Neural progenitor cell (in vitro differentiated cells): Measurements from ENCODE around the gene SPDYE6. TPM values are rescaled to one million over a fixed set of nuclear protein-coding genes. Genes with fewer than 3 reads are reported as not detected.

Experiments used
- DNase-seq: peaks from one replicate; pipeline ENCODE4 v3.0.0-alpha.2; 2016; ENCODE audit warnings: low spot score
- H2AFZ ChIP-seq: fragments of 200-600 bp; sonication (generic); replicated peaks from 2 replicates; pipeline ENCODE4 v1.6.1; 2016; ENCODE audit warnings: antibody characterized with exemption
- H3F3A ChIP-seq: fragments of 200-600 bp; sonication (generic); 2 replicates; pipeline ENCODE4 v1.6.1; 2016; ENCODE audit warnings: antibody characterized with exemption, low read depth
- H3K27ac ChIP-seq: fragments of 200-600 bp; sonication (generic); 2 replicates; pipeline ENCODE4 v1.5.1; 2016; ENCODE audit warnings: mild to moderate bottlenecking
- H3K27me3 ChIP-seq: fragments of 200-600 bp; sonication (generic); 2 replicates; pipeline ENCODE4 v1.6.1; 2016; ENCODE audit warnings: mild to moderate bottlenecking, moderate library complexity
- H3K36me3 ChIP-seq: fragments of 200-600 bp; sonication (generic); 2 replicates; pipeline ENCODE4 v1.5.1; 2016
- H3K4me1 ChIP-seq: fragments of 200-600 bp; sonication (generic); 2 replicates; pipeline ENCODE4 v1.6.1; 2016; ENCODE audit warnings: mixed run types
- H3K4me2 ChIP-seq: fragments of 200-600 bp; sonication (generic); 2 replicates; pipeline ENCODE4 v1.6.1; 2016
- H3K4me3 ChIP-seq: fragments of 200-600 bp; sonication (generic); 2 replicates; pipeline ENCODE4 v1.5.1; 2016
- H3K79me2 ChIP-seq: fragments of 200-600 bp; sonication (generic); 2 replicates; pipeline ENCODE4 v1.6.1; 2016; ENCODE audit warnings: low read depth
- H3K9ac ChIP-seq: fragments of 200-600 bp; sonication (generic); 2 replicates; pipeline ENCODE4 v1.6.1; 2016
- H3K9me3 ChIP-seq: fragments of 200-600 bp; sonication (generic); 2 replicates; pipeline ENCODE4 v1.5.1; 2016; ENCODE audit warnings: low read depth
- H4K20me1 ChIP-seq: fragments of 200-600 bp; sonication (generic); 2 replicates; pipeline ENCODE4 v1.6.1; 2016; ENCODE audit warnings: low read depth
- H3K27ac Mint-ChIP-seq: 3 replicates; pipeline ENCODE4 v1.8.0; 2021; ENCODE audit warnings: mixed read lengths
- H3K27me3 Mint-ChIP-seq: 2 replicates; pipeline ENCODE4 v1.8.0; 2022; ENCODE audit warnings: low read depth, mild to moderate bottlenecking, inconsistent platforms, moderate library complexity, mixed read lengths; ENCODE audit not compliant: insufficient read depth
- H3K36me3 Mint-ChIP-seq: 3 replicates; pipeline ENCODE4 v1.8.0; 2021; ENCODE audit warnings: mixed read lengths
- H3K4me1 Mint-ChIP-seq: 3 replicates; pipeline ENCODE4 v1.8.0; 2021; ENCODE audit warnings: mixed read lengths
- H3K4me3 Mint-ChIP-seq: 3 replicates; pipeline ENCODE4 v1.8.0; 2021; ENCODE audit warnings: mild to moderate bottlenecking, moderate library complexity, mixed read lengths
- H3K9me3 Mint-ChIP-seq: 3 replicates; pipeline ENCODE4 v1.8.0; 2020; ENCODE audit warnings: mixed read lengths
- EZH2 ChIP-seq: fragments of 200-600 bp; sonication (generic); IDR thresholded peaks from 2 replicates; pipeline ENCODE4 v1.6.1; 2017; ENCODE audit warnings: antibody characterized with exemption, mild to moderate bottlenecking, moderate library complexity
- EZH2phosphoT487 ChIP-seq: fragments of 200-600 bp; sonication (generic); IDR thresholded peaks from 2 replicates; pipeline ENCODE4 v1.6.1; 2017; ENCODE audit warnings: antibody characterized with exemption
- total RNA-seq: library from RNA; depleted of rRNA; stranded (reverse); fragments of >200 nt; gene quantifications from 2 replicates; pipeline ENCODE4 v1.2.3, GENCODE V29; 2015; ENCODE audit warnings: low replicate concordance
- TF ChIP-seq, protein P1 (sequence below): fragments of 200-600 bp; sonication (generic); IDR thresholded peaks from 2 replicates; pipeline ENCODE4 v1.5.1; 2017; ENCODE audit warnings: antibody characterized with exemption, mild to moderate bottlenecking

The SPDYE6 gene
- total RNA-seq, 1 donor from 2014 or later: not detected

DNA sequence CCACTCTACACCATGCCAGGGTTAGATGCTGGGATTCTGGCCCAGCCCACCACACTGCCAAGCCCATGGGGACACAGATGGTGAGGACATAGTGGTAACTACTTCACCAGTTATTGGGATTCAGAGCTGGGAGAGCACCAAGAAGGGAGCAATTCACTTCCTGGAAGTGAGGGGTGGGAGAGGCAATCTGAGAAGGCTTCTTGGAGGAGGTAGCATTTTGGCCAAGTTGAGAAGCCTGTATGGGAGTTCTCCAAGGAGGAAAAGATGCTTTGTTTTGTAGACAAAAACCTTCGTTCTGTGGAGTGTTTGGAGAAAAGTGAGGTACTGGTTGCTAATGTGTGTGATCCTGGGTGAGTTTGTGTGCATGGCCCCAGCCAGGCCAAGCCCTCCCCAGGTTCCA is 36.1 kb upstream of the SPDYE6 start:
- Histone ChIP-seq H3K9me3 (no peaks in the 10 kb centered on the region), H3K4me2 (no peak overlapping the region), H3K9ac (no peak overlapping the region), H3K27me3 (no peaks in the 10 kb centered on the region), H4K20me1 (no peaks in the 10 kb centered on the region), H3K4me1 (peaks cover 4% of the 10 kb centered on the region), H2AFZ (no peak overlapping the region), H3F3A (peaks cover 28% of the 10 kb centered on the region), H3K4me3 (no peak overlapping the region), H3K36me3 (no peaks in the 10 kb centered on the region), H3K79me2 (peaks cover 10% of the 10 kb centered on the region), H3K27ac (no peak overlapping the region)
- no peak overlapping the region for H3K27ac Mint-ChIP-seq
- no peak overlapping the region for H3K4me3 Mint-ChIP-seq
- peaks cover 14% of the 10 kb centered on the region for H3K4me1 Mint-ChIP-seq
- H3K9me3 Mint-ChIP-seq: no peaks in the 10 kb centered on the region
- TF ChIP-seq, protein P1, sequence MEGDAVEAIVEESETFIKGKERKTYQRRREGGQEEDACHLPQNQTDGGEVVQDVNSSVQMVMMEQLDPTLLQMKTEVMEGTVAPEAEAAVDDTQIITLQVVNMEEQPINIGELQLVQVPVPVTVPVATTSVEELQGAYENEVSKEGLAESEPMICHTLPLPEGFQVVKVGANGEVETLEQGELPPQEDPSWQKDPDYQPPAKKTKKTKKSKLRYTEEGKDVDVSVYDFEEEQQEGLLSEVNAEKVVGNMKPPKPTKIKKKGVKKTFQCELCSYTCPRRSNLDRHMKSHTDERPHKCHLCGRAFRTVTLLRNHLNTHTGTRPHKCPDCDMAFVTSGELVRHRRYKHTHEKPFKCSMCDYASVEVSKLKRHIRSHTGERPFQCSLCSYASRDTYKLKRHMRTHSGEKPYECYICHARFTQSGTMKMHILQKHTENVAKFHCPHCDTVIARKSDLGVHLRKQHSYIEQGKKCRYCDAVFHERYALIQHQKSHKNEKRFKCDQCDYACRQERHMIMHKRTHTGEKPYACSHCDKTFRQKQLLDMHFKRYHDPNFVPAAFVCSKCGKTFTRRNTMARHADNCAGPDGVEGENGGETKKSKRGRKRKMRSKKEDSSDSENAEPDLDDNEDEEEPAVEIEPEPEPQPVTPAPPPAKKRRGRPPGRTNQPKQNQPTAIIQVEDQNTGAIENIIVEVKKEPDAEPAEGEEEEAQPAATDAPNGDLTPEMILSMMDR: no peak
- TF ChIP-seq EZH2phosphoT487: no peak
- no peak for TF ChIP-seq EZH2
- no peak for DNase-seq
- peaks cover 6% of the 10 kb centered on the region for H3K36me3 Mint-ChIP-seq
- peaks cover 11% of the 10 kb centered on the region for H3K27me3 Mint-ChIP-seq

DNA sequence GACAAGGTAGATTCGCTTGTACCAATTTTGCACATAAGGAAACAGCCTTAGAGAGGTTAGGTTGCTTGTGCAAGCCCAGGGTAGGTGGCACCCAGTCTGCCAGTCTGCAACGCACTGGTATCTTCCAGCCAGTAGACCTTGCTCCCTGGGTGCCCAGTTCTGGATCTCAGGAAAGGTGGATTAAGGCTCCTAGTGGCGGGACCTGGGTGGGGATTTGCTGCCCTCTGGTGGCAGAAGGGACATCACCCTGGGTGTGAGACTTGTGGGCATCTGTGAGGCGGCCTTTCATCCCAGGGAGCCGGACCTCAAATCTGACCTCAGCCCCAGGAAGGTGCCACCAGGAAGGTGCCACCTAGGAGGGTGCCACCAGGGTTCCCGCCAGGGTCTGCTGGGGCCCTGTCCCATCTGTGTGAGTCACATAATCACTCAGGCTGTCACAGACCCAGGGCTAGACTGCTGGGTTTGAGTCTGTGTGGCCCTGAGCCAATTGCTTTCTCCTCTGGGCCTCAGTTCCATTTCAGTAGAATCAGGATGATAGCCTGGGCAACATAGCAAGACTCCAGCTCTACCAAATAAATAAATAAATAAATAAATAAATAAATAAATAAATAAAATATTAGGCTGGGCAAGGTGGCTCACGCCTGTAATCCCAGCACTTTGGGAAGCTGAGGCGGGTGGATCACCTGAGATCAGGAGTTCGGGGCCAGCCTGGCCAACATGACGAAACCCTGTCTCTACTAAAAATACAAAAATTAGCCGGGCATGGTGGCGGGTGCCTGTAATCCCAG is 34.6 kb upstream of the SPDYE6 start:
- Histone ChIP-seq H3K4me3 (no peak overlapping the region), H3F3A (peaks cover 18% of the 10 kb centered on the region), H2AFZ (no peak overlapping the region), H3K27me3 (no peaks in the 10 kb centered on the region), H3K79me2 (no peaks in the 10 kb centered on the region), H3K36me3 (no peaks in the 10 kb centered on the region), H3K27ac (no peak overlapping the region), H3K4me2 (no peak overlapping the region), H3K4me1 (no peaks in the 10 kb centered on the region), H3K9ac (no peak overlapping the region), H3K9me3 (no peaks in the 10 kb centered on the region), H4K20me1 (no peaks in the 10 kb centered on the region)
- Mint-ChIP-seq H3K4me1 (peaks cover 9% of the 10 kb centered on the region), H3K4me3 (no peak overlapping the region), H3K27me3 (peaks cover 10% of the 10 kb centered on the region), H3K27ac (no peak overlapping the region), H3K9me3 (no peaks in the 10 kb centered on the region), H3K36me3 (peaks cover 5% of the 10 kb centered on the region)
- TF ChIP-seq, protein P1: peak; percentile 84
- no peak for TF ChIP-seq EZH2phosphoT487
- peak; percentile 89 for DNase-seq

DNA sequence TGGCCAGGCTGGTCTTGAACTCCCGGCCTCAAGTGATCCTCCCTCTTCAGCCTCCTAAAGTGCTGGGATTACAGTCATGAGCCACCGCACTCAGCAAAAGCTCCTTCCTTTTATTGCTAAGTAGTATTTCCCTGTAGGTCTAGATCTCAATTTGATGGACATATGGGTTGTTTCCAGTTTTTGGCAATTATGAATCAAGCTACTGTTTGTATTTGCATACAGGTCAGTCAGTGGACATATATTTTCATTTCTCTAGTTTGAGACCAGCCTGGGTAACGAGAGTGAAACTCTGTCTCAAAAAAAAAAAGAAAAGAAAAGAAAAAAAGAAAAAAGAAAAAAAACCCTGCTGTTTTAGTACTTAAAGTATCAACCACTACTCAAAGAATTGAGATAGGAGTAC is 33.6 kb upstream of the SPDYE6 start:
- Histone ChIP-seq H3K36me3 (no peaks in the 10 kb centered on the region), H3K4me3 (no peak overlapping the region), H3K4me1 (no peaks in the 10 kb centered on the region), H3K79me2 (no peaks in the 10 kb centered on the region), H2AFZ (no peak overlapping the region), H3F3A (peaks cover 7% of the 10 kb centered on the region), H3K9me3 (no peaks in the 10 kb centered on the region), H3K9ac (no peak overlapping the region), H3K4me2 (no peak overlapping the region), H4K20me1 (no peaks in the 10 kb centered on the region), H3K27me3 (no peaks in the 10 kb centered on the region), H3K27ac (no peak overlapping the region)
- Mint-ChIP-seq H3K27me3 (peaks cover 4% of the 10 kb centered on the region), H3K4me3 (no peak overlapping the region), H3K4me1 (no peaks in the 10 kb centered on the region), H3K27ac (no peak overlapping the region), H3K36me3 (peaks cover 7% of the 10 kb centered on the region), H3K9me3 (no peaks in the 10 kb centered on the region)
- DNase-seq: no peak
- TF ChIP-seq, protein P1: no peak
- TF ChIP-seq EZH2phosphoT487: no peak
- no peak for TF ChIP-seq EZH2
